Ascending aorta (tissue), 2 donors: ENCODE results near the gene GGNBP2. TPM values are rescaled to one million over a fixed set of nuclear protein-coding genes. Genes with fewer than 3 reads are reported as not detected.
"Not testable (repeated sequence)": the region's sequence is repeated elsewhere in the genome, so short reads cannot be mapped to it uniquely, and the experiment has no call there.

Source experiments
- DNase-seq, 2 donors: peaks; one replicate each; pipeline ENCODE4 v3.0.0-alpha.2; 2019; ENCODE audit warnings: low spot score in 2 of 2
- H3K27ac ChIP-seq, 2 donors: fragments of 200-600 bp; sonication (generic); one replicate each; pipeline ENCODE4 v1.5.1; 2016 to 2017; ENCODE audit warnings: mild to moderate bottlenecking in 1 of 2
- H3K27me3 ChIP-seq: fragments of 200-600 bp; sonication (generic); one replicate; pipeline ENCODE4 v1.5.1; 2017
- H3K36me3 ChIP-seq, 2 donors: fragments of 200-600 bp; sonication (generic); one replicate each; pipeline ENCODE4 v1.5.1; 2016
- H3K4me1 ChIP-seq, 2 donors: fragments of 200-600 bp; sonication (generic); one replicate each; pipeline ENCODE4 v1.5.1; 2016 to 2017; ENCODE audit warnings: mild to moderate bottlenecking in 1 of 2
- H3K4me3 ChIP-seq, 2 donors: fragments of 200-600 bp; sonication (generic); one replicate each; pipeline ENCODE4 v1.5.1; 2016 to 2017; ENCODE audit warnings: mild to moderate bottlenecking in 1 of 2
- H3K9me3 ChIP-seq, 2 donors: fragments of 200-600 bp; sonication (generic); one replicate each; pipeline ENCODE4 v1.5.1; 2016
- CTCF ChIP-seq, 3 experiments: fragments of 200-600 bp in 2 of 3; fragments of 450-650 bp in 1 of 3; sonication (generic) in 2 of 3; IDR thresholded peaks; one replicate each; pipeline ENCODE4 v1.5.1; 2016 to 2019; ENCODE audit warnings: antibody characterized with exemption in 3 of 3, mild to moderate bottlenecking in 1 of 3, moderate library complexity in 1 of 3
- intact Hi-C: fragments of 100-400 bp; cut with DNase I; formaldehyde crosslinking; loops from one replicate; pipeline ENCODE4 v1.15.1; 2023
- total RNA-seq: library from RNA; depleted of rRNA; stranded (reverse); fragments of >200 nt; gene quantifications from one replicate; pipeline ENCODE4 v1.1.0, GENCODE V29; 2016

Gene GGNBP2
- total RNA-seq, 1 donor from 2014 or later, result 26.5 TPM

GRCh38 chr17:36504156-36504545, 40.6 kb upstream of the GGNBP2 start:
- no peak for TF ChIP-seq CTCF (IDR thresholded peaks at IDR 0.05)
- intact Hi-C loops, result no loop called here
- H3K9me3 ChIP-seq, result no peaks in the 10 kb centered on the region
- H3K27me3 ChIP-seq, result no peaks in the 10 kb centered on the region
- H3K4me3 ChIP-seq, result no peak overlapping the region
- H3K4me1 ChIP-seq, result no peaks in the 10 kb centered on the region
- H3K27ac ChIP-seq, result no peak overlapping the region
- DNase-seq, result no peak
- peaks cover 15 to 62% of the 10 kb centered on the region in 2 donors for H3K36me3 ChIP-seq

GRCh38 chr17:36505171-36505570, 39.5 kb upstream of the GGNBP2 start:
- Histone ChIP-seq H3K27me3 (no peaks in the 10 kb centered on the region), H3K4me1 (no peaks in the 10 kb centered on the region), H3K36me3 (peaks cover 17 to 69% of the 10 kb centered on the region in 2 donors), H3K4me3 (no peak overlapping the region), H3K9me3 (no peaks in the 10 kb centered on the region), H3K27ac (no peak overlapping the region)
- intact Hi-C loops, result no loop called here
- DNase-seq, result no peak
- TF ChIP-seq CTCF (IDR thresholded peaks at IDR 0.05), result no peak

GRCh38 chr17:36506249-36506826, 38.4 kb upstream of the GGNBP2 start:
- Histone ChIP-seq H3K4me1 (no peaks in the 10 kb centered on the region), H3K36me3 (peaks cover 26 to 65% of the 10 kb centered on the region in 2 donors), H3K9me3 (no peaks in the 10 kb centered on the region), H3K27ac (no peak overlapping the region), H3K27me3 (no peaks in the 10 kb centered on the region), H3K4me3 (no peak overlapping the region)
- DNase-seq, result no peak
- no peak for TF ChIP-seq CTCF (IDR thresholded peaks at IDR 0.05)
- intact Hi-C loops, result no loop called here

- TF ChIP-seq CTCF (IDR thresholded peaks at IDR 0.05), result no peak
- no peak for DNase-seq
- Histone ChIP-seq H3K9me3 (no peaks in the 10 kb centered on the region), H3K4me1 (no peaks in the 10 kb centered on the region), H3K27ac (no peak overlapping the region), H3K27me3 (no peaks in the 10 kb centered on the region), H3K4me3 (no peak overlapping the region), H3K36me3 (peaks cover 26 to 65% of the 10 kb centered on the region in 2 donors)
- intact Hi-C loops, result no loop called here
Observed at GRCh38 chr17:36506831-36507230, 37.9 kb upstream of the GGNBP2 start.

- no peak overlapping the region for H3K4me3 ChIP-seq
- H3K27me3 ChIP-seq, result no peaks in the 10 kb centered on the region
- no peak for TF ChIP-seq CTCF (IDR thresholded peaks at IDR 0.05)
- H3K4me1 ChIP-seq, result no peaks in the 10 kb centered on the region
- H3K27ac ChIP-seq, result no peak overlapping the region
- H3K36me3 ChIP-seq, result peaks cover 26 to 65% of the 10 kb centered on the region in 2 donors
- no peaks in the 10 kb centered on the region for H3K9me3 ChIP-seq
- intact Hi-C loops, result no loop called here
- DNase-seq, result no peak
Observed at GRCh38 chr17:36507266-36507665, 37.5 kb upstream of the GGNBP2 start.

GRCh38 chr17:36508439-36508838, 36.3 kb upstream of the GGNBP2 start:
- H3K36me3 ChIP-seq, result peaks cover 26 to 60% of the 10 kb centered on the region in 2 donors

More at GRCh38 chr17:36508439-36508838, 36.3 kb upstream of the GGNBP2 start:
- H3K27ac ChIP-seq, H3K9me3 ChIP-seq, H3K4me3 ChIP-seq, H3K4me1 ChIP-seq, DNase-seq, intact Hi-C loops, H3K27me3 ChIP-seq: not testable (repeated sequence)
